Psoas muscle (tissue), 8 donors: ENCODE measurements around the gene ASB1. TPM values are rescaled to one million over a fixed set of nuclear protein-coding genes. Genes with fewer than 3 reads are reported as not detected.

ENCODE experiments used
- ATAC-seq, 4 donors: fragments of 200-7000 bp; cut with Tn5 transposase; one replicate each; pipeline ENCODE4 v1.9.1; 2020; ENCODE audit warnings: moderate library complexity in 3 of 4, mild to moderate bottlenecking in 2 of 4
- DNase-seq, 2 donors: peaks; one replicate each; pipeline ENCODE4 v3.0.0-alpha.2; 2020
- H3K27ac ChIP-seq: fragments of 200-600 bp; one replicate; pipeline ENCODE4 v1.8.0; 2022
- H3K27me3 ChIP-seq, 3 donors: fragments of 200-600 bp in 1 of 3; one replicate each; pipeline versions ENCODE4 v1.6.1 to v1.8.0; 2013 to 2022; ENCODE audit warnings: low read length in 2 of 3, mild to moderate bottlenecking in 2 of 3, moderate library complexity in 1 of 3; ENCODE audit not compliant: insufficient read depth in 3 of 3
- H3K36me3 ChIP-seq, 2 donors: fragments of 200-600 bp in 1 of 2; one replicate each; pipeline versions ENCODE4 v1.6.1 to v1.8.0; 2013 to 2022; ENCODE audit warnings: low read depth in 1 of 2, mild to moderate bottlenecking in 1 of 2, moderate library complexity in 1 of 2; ENCODE audit not compliant: insufficient read depth in 1 of 2
- H3K4me1 ChIP-seq: fragments of 200-600 bp; one replicate; pipeline ENCODE4 v1.8.0; 2022
- H3K4me3 ChIP-seq: fragments of 200-600 bp; one replicate; pipeline ENCODE4 v1.8.0; 2022; ENCODE audit warnings: mild to moderate bottlenecking
- H3K9me3 ChIP-seq: fragments of 200-600 bp; one replicate; pipeline ENCODE4 v1.8.0; 2022
- WGBS, 3 donors: extraction: QIAGEN DNeasy Blood & Tissue Kit; methylation state at CpG; one replicate each; pipeline versions ENCODE4 v1.1.6 to v1.1.7; 2013; 5-methylcytosine and 5-hydroxymethylcytosine counted together
- intact Hi-C, 2 donors: fragments of 100-400 bp; cut with DNase I; formaldehyde crosslinking; loops; one replicate each; pipeline versions ENCODE4 v1.11.0 to v1.14.2; 2022
- polyA plus RNA-seq, 3 donors: library from polyadenylated mRNA; stranded (reverse); fragments of 200-250 nt; gene quantifications; one replicate each; pipeline ENCODE4 v1.2.3, GENCODE V29; 2013
- total RNA-seq, 4 donors: library from RNA; stranded (reverse); fragmentation: NEBNext Ultra II Directional in 2 of 4; extraction: Animal tissue kit (Norgen Biotek cat#: 25700) in 2 of 4; gene quantifications; one replicate each; pipeline versions ENCODE4 v1.2.1 to v1.2.4, GENCODE V29; 2021 to 2023
- TF ChIP-seq, protein P1 (sequence below): fragments of 200-600 bp; IDR thresholded peaks from one replicate; pipeline ENCODE4 v1.8.0; 2022; ENCODE audit warnings: antibody characterized with exemption
- donor health status: healthy with polysubstance abuse.
- donor health status: DM: no; HTN: no; CAD: no; lungs with moderate emphysema.
- donor health status: Bipolar disorder and iron deficiency.
- donor health status: healthy.
- donor health status: DM: yes; HTN: yes; CAD: no.
- donor health status: DM: no; HTN: no; CAD: no.
- donor health status: DM: no; HTN: no; CAD: no.
- donor health status: DM: yes; HTN: yes; CAD: no.

ASB1 gene
- total and polyA plus RNA-seq, 7 donors, result 21.3 to 48.0 (median 42.7) TPM

DNA sequence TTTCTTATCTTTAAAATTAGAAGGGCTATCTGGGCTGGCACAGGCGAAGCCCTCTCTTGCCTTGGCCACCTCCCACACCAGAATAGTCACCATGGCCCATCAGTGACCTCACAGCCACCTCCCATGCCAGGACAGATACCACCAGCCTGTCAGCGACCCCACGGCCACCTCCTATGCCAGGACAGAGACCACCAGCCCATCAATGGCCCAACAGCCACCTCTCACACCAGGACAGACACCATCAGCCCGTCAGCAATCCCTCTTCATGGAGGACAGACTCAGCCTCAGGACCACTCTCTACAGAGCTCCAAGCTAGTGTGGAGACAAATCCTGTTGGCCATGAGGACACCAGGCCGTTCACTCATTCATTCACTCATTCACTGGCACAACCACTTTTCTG is 74.6 kb downstream of the ASB1 start:
- H3K4me1 ChIP-seq, result no peaks in the 10 kb centered on the region
- H3K27me3 ChIP-seq, result peaks cover 0 to 3% (median 0%) of the 10 kb centered on the region in 3 donors
- intact Hi-C loops, result no loop called here
- ATAC-seq, result no peak
- no peaks in the 10 kb centered on the region for H3K9me3 ChIP-seq
- H3K36me3 ChIP-seq, result no peaks in the 10 kb centered on the region
- no peak overlapping the region for H3K4me3 ChIP-seq
- DNase-seq, result peak in 1 of 2 donors; percentile 15
- TF ChIP-seq, protein P1, sequence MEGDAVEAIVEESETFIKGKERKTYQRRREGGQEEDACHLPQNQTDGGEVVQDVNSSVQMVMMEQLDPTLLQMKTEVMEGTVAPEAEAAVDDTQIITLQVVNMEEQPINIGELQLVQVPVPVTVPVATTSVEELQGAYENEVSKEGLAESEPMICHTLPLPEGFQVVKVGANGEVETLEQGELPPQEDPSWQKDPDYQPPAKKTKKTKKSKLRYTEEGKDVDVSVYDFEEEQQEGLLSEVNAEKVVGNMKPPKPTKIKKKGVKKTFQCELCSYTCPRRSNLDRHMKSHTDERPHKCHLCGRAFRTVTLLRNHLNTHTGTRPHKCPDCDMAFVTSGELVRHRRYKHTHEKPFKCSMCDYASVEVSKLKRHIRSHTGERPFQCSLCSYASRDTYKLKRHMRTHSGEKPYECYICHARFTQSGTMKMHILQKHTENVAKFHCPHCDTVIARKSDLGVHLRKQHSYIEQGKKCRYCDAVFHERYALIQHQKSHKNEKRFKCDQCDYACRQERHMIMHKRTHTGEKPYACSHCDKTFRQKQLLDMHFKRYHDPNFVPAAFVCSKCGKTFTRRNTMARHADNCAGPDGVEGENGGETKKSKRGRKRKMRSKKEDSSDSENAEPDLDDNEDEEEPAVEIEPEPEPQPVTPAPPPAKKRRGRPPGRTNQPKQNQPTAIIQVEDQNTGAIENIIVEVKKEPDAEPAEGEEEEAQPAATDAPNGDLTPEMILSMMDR, result no peak
- whole genome bisulfite sequencing, 3 donors, result 88 to 91% (median 89%) methylated on average over 5 of the region's 5 CpGs
- no peak overlapping the region for H3K27ac ChIP-seq

Other genes with a start within 250 kb of the ASB1 start
- 10 to 100 TPM; 31.8 to 43.8 (median 39.3) TPM for gene ILKAP, start 223.2 kb upstream of the ASB1 start, total RNA-seq
- gene ILKAP, start 223.2 kb upstream of the ASB1 start, polyA plus RNA-seq, result 10 to 100 TPM; 55.2 to 66.6 (median 58.4) TPM
- gene HES6, start 186.9 kb upstream of the ASB1 start, total RNA-seq, result 10 to 100 TPM in 2 of 4 donors, 1 to 10 TPM in 2; 4.1 to 13.1 (median 10.9) TPM
- 10 to 100 TPM; 35.7 to 54.5 (median 40.6) TPM for gene HES6, start 186.9 kb upstream of the ASB1 start, polyA plus RNA-seq
- gene PER2, start 138.3 kb upstream of the ASB1 start, total RNA-seq, result 10 to 100 TPM in 3 of 4 donors, 1 to 10 TPM in 1; 7.8 to 20.7 (median 13.1) TPM
- 1 to 10 TPM; 1.9 to 2.5 (median 2.4) TPM for gene PER2, start 138.3 kb upstream of the ASB1 start, polyA plus RNA-seq
- gene TRAF3IP1, start 106.4 kb upstream of the ASB1 start, total RNA-seq, result 10 to 100 TPM; 14.9 to 24.7 (median 18.4) TPM
- 10 to 100 TPM in 1 of 3 donors, 1 to 10 TPM in 2; 2.9 to 30.9 (median 6.9) TPM for gene TRAF3IP1, start 106.4 kb upstream of the ASB1 start, polyA plus RNA-seq